Prostate gland (tissue), 2 donors: ENCODE measurements around the gene ANKRD11. TPM values are rescaled to one million over a fixed set of nuclear protein-coding genes. Genes with fewer than 3 reads are reported as not detected.
"Not testable (repeated sequence)": the region's sequence is repeated elsewhere in the genome, so short reads cannot be mapped to it uniquely, and the experiment has no call there.

Experiments
- DNase-seq: peaks from one replicate; pipeline ENCODE4 v3.0.0-alpha.2; 2019; ENCODE audit warnings: low spot score
- H3K27ac ChIP-seq, 2 donors: fragments of 200-600 bp; sonication (generic); 2 replicates each; pipeline ENCODE4 v1.5.1; 2017 to 2019
- H3K27me3 ChIP-seq: fragments of 200-600 bp; sonication (generic); replicated peaks from 2 replicates; pipeline ENCODE4 v1.5.1; 2019; ENCODE audit not compliant: insufficient read depth
- H3K36me3 ChIP-seq, 2 donors: fragments of 200-600 bp; sonication (generic); 1 replicate in 1 of 2; 2 replicates in 1 of 2; pipeline versions ENCODE4 v1.5.1 to v1.8.1; 2017 to 2019
- H3K4me1 ChIP-seq: fragments of 200-600 bp; sonication (generic); replicated peaks from 2 replicates; pipeline ENCODE4 v1.5.1; 2019
- H3K4me3 ChIP-seq, 2 donors: fragments of 200-600 bp; sonication (generic); 2 replicates each; pipeline ENCODE4 v1.5.1; 2017 to 2019
- H3K9me3 ChIP-seq: fragments of 200-600 bp; sonication (generic); 2 replicates; pipeline ENCODE4 v1.5.1; 2017
- POLR2A ChIP-seq: fragments of 450-650 bp; IDR thresholded peaks from one replicate; pipeline ENCODE4 v1.6.1; 2016; ENCODE audit warnings: antibody characterized with exemption, mild to moderate bottlenecking
- POLR2AphosphoS5 ChIP-seq: sonication (generic); formaldehyde crosslinking; IDR thresholded peaks from one replicate; pipeline ENCODE4 v1.6.1; 2017; ENCODE audit warnings: antibody characterized with exemption
- WGBS: methylation state at CpG from one replicate; pipeline ENCODE4 v1.1.5; 2018; 5-methylcytosine and 5-hydroxymethylcytosine counted together
- intact Hi-C: fragments of 100-400 bp; cut with DNase I; formaldehyde crosslinking; loops from one replicate; pipeline ENCODE4 v1.14.2; 2022
- total RNA-seq, 2 donors: library from RNA; depleted of rRNA; stranded (reverse); fragments of >200 nt; gene quantifications; one replicate each; pipeline ENCODE4 v1.1.0, GENCODE V29; 2016
- TF ChIP-seq, protein P1 (sequence below), 4 experiments: fragments of 200-600 bp in 2 of 4; fragments of 450-650 bp in 2 of 4; sonication (generic) in 2 of 4; IDR thresholded peaks; 1 replicate in 3 of 4; 2 replicates in 1 of 4; pipeline ENCODE4 v1.5.1; 2016 to 2019; ENCODE audit warnings: antibody characterized with exemption in 4 of 4, mild to moderate bottlenecking in 2 of 4, moderate library complexity in 2 of 4

Gene ANKRD11
- total RNA-seq, 2 donors from 2014 or later: 66.2 to 143 TPM

DNA sequence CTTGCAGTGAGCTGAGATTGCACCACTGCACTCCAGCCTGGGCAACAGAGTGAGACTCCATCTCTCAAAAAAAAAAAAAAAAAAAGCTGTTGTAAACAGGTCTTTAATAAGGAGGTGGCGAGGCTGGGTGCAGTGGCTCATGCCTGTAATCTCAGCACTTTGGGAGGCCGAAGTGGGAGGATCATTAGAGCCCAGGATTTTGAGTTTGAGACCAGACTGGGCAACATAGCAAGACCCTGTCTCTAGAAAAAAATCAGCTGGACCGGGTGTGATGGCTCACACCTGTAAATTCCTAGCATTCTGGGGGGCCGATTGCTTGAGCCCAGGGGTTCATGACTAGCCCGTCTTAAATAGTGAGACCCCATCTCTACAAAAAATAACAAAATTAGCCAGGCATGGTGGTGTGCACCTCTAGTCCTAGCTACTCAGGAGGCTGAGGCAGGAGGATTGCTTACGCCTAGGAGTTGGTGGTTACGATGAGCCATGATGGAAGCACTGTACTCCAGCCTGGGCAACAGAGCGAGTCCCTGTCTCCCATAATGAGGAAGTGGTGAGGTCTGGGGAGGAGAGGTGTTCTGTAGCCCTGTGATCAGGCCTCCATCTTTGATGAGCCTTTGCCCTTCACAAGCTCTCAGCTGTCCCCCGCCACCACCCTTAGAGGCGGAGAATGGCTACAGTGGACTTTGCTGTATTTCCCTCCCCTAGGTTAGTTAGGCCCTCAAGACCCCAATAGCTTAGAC, 236.6 kb downstream of the ANKRD11 start:
- TF ChIP-seq POLR2A (no peak), POLR2AphosphoS5 (no peak)
- TF ChIP-seq, protein P1, sequence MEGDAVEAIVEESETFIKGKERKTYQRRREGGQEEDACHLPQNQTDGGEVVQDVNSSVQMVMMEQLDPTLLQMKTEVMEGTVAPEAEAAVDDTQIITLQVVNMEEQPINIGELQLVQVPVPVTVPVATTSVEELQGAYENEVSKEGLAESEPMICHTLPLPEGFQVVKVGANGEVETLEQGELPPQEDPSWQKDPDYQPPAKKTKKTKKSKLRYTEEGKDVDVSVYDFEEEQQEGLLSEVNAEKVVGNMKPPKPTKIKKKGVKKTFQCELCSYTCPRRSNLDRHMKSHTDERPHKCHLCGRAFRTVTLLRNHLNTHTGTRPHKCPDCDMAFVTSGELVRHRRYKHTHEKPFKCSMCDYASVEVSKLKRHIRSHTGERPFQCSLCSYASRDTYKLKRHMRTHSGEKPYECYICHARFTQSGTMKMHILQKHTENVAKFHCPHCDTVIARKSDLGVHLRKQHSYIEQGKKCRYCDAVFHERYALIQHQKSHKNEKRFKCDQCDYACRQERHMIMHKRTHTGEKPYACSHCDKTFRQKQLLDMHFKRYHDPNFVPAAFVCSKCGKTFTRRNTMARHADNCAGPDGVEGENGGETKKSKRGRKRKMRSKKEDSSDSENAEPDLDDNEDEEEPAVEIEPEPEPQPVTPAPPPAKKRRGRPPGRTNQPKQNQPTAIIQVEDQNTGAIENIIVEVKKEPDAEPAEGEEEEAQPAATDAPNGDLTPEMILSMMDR (IDR thresholded peaks at IDR 0.05): no peak
- Histone ChIP-seq H3K4me1 (peaks cover 7% of the 10 kb centered on the region), H3K4me3 (no peak overlapping the region), H3K27me3 (no peaks in the 10 kb centered on the region), H3K27ac (no peak overlapping the region), H3K36me3 (no peaks in the 10 kb centered on the region), H3K9me3 (no peaks in the 10 kb centered on the region)
- intact Hi-C loops: no loop called here
- no peak for DNase-seq
- WGBS: 97% methylated on average over 10 of the region's 10 CpGs

DNA sequence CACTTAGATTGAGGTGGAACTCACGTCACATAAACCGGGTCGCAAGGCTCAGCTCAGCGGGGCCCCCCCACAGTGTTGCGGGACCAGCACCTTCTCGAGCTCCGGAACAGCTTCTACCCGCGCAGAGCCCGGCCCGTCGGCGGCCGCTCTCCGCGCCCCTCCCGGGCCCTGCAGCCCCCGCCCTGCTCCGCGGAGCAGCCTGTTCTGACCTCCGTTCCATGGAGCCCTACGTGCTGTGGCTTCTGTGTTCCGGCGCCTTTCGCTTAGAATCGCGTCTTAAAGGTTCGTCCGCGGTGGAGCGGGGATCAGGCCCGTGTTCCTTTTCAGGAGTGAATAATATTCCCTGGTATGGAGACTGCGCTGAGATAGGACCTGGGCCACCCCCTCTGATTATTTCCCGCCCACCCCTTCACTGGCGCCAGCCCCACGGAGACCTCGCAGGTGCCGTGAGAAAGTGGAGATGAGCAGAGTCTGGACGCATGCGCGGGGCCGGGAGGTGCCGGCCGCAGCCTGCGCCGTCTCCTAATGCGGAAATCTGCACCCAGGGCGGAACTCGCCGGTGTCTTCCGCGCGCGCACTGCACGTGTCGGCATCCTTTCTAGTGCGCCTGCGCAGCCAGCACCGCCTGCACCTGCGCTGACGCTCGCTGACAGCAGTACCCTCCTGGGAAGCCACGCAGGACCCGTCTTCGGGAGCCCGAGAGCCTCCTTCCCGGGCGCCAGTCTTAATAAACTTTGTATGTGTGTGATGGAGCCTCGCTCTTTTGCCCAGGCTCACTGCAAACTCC, 242.0 kb downstream of the ANKRD11 start:
- no peaks in the 10 kb centered on the region for H3K36me3 ChIP-seq
- 65% methylated on average over 69 of the region's 69 CpGs for WGBS
- H3K9me3 ChIP-seq: no peaks in the 10 kb centered on the region
- H3K27ac ChIP-seq: no peak overlapping the region
- peak overlapping the region; percentile 36 to 49 for H3K4me3 ChIP-seq
- intact Hi-C loops: loop anchor here (10.0 kb wide), 2 partner anchors 76 to 256 kb away; partner anchors contain the start of gene SPG7
- no peak for DNase-seq
- no peaks in the 10 kb centered on the region for H3K4me1 ChIP-seq
- no peaks in the 10 kb centered on the region for H3K27me3 ChIP-seq
- TF ChIP-seq, protein P1 (IDR thresholded peaks at IDR 0.05): no peak
- TF ChIP-seq POLR2A (no peak), POLR2AphosphoS5 (no peak)

DNA sequence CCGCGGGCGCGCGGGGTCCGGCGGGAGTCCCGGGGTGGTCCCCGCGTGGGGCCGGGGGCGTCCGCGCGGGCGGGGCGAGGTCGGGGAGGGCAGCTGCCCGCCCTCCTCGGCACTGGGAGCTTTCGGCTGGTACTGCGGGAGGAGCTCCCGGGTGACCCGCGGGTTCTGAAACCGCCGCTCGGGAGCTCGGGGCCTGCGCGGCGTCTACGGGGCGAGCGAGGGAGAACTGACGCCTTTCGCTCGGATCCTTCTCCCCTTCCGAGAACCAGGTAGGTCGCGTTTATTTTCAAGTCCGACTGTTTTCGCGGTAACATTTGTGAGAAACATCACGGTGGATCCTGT, 242.7 kb downstream of the ANKRD11 start:
- intact Hi-C loops: loop anchor here (10.0 kb wide), 2 partner anchors 77 to 257 kb away; partner anchors contain the start of gene SPG7
- WGBS: 1% methylated on average over 42 of the region's 45 CpGs
- Histone ChIP-seq H3K4me3 (peak overlapping the region; percentile 36 to 49), H3K27ac (peak overlapping the region in 1 of 2 donors; percentile 42)
- H3K4me1 ChIP-seq, H3K9me3 ChIP-seq, H3K36me3 ChIP-seq, DNase-seq, H3K27me3 ChIP-seq: not testable (repeated sequence)

DNA sequence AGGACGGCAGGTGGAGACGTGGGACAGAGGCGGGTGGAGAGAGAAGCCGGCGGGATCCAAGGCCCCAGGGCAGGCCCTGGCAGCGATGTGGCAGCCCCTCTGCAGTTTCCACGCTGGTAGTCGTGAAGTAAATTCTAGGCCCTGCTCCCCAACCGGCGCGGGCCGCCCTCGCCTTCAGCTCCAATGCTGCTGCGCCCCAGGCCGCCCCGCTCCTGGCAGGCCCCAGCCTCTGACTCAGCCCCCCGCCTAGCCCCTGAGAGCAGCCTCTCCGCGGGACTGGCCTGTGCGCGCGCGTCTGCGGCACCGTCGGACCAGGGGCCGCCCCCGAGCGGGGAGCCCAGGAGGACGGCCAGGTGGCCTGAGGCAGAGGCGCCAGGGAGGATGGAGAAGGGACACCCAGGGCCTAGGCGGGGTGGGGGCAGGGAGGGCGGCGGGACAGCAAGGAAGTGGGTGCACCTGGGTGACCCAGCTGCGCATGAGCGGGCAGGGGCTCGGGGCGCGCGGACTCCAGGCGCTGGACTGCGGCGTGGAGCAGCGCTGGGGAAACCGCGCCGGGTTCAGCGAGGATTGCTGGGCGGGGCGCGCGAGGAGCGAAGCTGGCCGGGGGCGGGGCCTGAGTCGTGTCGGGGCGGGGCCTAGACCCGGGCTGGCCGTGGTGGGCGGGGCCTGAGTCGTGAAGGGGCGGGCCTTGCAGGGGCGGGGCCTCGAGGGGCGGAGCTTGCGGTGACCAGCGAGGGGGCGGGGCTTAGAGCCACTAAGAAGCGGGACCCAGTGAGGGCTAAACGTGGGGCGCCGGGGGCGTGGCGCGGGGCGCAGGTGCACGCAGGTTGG, 243.2 kb downstream of the ANKRD11 start:
- H3K36me3 ChIP-seq: no peaks in the 10 kb centered on the region
- peak; percentile 91 for DNase-seq
- no peaks in the 10 kb centered on the region for H3K4me1 ChIP-seq
- under 1% methylated on average over 77 of the region's 78 CpGs for WGBS
- TF ChIP-seq POLR2A (no peak), POLR2AphosphoS5 (no peak)
- H3K4me3 ChIP-seq: peak overlapping the region; percentile 36 to 49
- intact Hi-C loops: loop anchor here (10.0 kb wide), 2 partner anchors 78 to 258 kb away; partner anchors contain the start of gene SPG7
- H3K9me3 ChIP-seq: no peaks in the 10 kb centered on the region
- no peaks in the 10 kb centered on the region for H3K27me3 ChIP-seq
- peak overlapping the region; percentile 23 to 42 for H3K27ac ChIP-seq

DNA sequence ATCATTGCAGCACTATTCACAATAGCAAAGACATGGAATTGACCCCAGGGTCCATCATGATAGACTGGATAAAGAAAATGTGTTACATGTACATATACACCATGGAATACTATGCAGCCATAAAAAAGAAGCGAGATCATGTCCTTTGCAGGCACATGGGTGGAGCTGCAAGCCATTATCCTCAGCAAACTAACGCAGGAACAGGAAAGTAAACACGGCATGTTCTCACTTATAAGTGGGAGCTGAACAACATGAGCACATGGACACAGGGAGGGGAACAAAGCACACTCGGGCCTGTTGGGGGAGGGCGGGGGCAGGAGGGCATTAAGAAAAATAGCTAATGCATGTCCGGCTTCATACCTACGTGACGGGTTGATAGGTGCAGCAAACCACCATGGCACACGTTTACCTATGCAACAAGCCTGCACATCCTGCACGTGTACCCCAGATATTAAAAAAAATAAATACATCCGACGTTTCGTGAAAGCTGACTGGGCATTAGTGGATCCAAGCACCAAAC, 243.9 kb downstream of the ANKRD11 start:
- Histone ChIP-seq H3K27ac (peak overlapping the region in 1 of 2 donors; percentile 42), H3K36me3 (no peaks in the 10 kb centered on the region), H3K4me1 (no peaks in the 10 kb centered on the region), H3K9me3 (no peaks in the 10 kb centered on the region), H3K27me3 (no peaks in the 10 kb centered on the region), H3K4me3 (peak overlapping the region; percentile 36 to 49)
- TF ChIP-seq, protein P1 (IDR thresholded peaks at IDR 0.05): peak in 1 of 4 experiments; percentile 18
- TF ChIP-seq POLR2A (no peak), POLR2AphosphoS5 (no peak)
- no peak for DNase-seq
- 39% methylated on average over 13 of the region's 13 CpGs for WGBS
- intact Hi-C loops: loop anchor here (10.0 kb wide), 2 partner anchors 78 to 258 kb away; partner anchors contain the start of gene SPG7
